Measurements from ENCODE around the gene KCNA4. TPM values are rescaled to one million over a fixed set of nuclear protein-coding genes. Genes with fewer than 3 reads are reported as not detected.
"Not testable (repeated sequence)": the region's sequence is repeated elsewhere in the genome, so short reads cannot be mapped to it uniquely, and the experiment has no call there.

KCNA4 gene
- total RNA-seq, 1 donor from 2014 or later: not detected

- no peak for DNase-seq
Measured at GRCh38 chr11:29996016-29996415, 20.8 kb downstream of the KCNA4 start.

DNA sequence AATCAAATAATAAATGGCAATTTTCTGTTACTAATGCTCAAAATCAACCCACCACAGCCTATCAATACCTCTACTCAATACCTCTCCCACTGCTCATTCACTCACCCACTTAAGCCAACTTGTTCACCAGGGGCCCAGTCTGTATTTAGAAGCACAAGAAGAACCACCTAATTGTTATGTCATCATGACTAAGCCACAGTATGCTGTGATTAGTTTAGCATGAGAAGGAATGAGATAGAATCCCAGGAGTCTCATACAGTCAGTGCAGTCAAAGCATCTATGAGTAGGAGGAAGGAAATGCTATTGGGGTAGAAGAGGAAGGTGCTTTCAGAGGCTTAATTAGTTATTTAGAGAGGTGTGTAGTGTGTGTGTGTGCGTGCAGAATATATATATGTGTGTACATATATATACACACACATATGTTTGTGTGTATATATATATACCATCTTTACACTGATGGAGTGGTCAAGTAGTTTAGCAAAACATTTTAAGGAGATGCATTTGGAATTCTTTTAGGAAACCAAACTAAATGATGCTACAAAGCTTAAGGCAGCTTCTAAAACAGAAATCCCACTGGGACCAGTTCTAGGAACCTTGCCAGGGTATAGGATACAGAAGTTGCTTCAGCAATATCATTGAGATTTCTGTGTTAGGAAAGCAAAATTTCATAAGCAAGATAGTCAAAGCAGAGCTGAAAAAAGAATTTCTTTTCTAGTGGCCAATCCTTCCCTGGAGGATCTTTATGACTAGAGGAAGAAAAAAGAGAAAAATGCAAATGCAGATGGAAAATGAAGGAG, 27.5 kb downstream of the KCNA4 start:
- peak; percentile 55 for DNase-seq

DNA sequence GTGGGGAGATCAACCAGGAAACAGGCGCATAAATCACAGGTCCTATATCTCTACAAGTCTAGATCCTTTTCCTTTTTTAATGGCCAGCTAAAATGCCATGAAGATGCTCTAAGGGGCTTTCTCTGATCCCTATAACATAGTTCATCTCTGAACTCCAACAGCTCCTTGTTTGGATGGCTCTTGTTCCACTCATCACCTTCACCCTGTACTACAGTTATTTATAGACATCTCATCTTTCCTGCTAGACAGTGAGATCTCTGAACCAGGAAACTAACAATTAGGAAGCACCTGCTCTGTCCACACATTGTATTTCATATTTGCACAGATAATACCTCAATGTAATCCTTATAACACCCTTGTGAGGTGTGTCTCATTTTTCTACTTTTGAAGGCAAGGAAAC, 31.6 kb downstream of the KCNA4 start:
- DNase-seq: peak; percentile 2

DNA sequence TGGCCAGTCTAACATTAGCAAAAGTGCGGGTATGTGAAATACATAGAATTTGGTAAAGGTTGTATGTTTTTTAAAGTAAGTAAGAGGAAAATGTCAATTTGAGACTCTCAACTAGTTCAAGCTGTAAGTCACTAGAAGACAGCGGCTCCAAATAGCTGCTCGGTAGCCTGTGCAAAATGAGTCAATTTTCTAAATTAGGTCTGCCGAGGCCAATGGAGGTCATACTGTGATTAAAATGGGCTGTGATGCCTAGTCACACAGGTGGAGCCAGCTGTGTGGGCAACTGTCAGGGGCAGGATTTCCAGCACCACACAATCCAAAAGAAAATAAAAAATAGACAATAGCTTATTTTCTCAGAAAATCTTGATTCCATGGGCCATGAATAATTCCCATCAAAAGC, 32.3 kb downstream of the KCNA4 start:
- no peak for DNase-seq

DNA sequence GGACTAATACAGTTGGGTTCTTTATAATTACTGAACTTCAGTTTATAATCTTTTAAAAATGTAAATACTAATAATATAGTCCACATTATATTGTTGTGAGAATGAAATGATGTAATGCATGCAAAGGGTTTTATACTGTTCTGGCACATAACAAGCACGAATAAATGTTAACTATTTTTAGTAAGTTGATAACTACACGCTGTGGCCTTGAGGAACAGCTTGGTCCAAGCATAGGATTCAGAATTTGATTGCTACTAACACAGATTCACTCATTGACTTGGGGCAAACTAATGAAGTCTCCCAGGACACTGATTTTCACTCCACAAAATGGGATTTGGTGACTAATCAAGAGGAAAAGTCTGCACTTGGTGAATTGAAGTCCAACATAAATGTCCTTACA, 38.3 kb downstream of the KCNA4 start:
- no peak for DNase-seq

- not testable (repeated sequence) for DNase-seq
Measured at GRCh38 chr11:29975580-29975979, 41.2 kb downstream of the KCNA4 start.

DNA sequence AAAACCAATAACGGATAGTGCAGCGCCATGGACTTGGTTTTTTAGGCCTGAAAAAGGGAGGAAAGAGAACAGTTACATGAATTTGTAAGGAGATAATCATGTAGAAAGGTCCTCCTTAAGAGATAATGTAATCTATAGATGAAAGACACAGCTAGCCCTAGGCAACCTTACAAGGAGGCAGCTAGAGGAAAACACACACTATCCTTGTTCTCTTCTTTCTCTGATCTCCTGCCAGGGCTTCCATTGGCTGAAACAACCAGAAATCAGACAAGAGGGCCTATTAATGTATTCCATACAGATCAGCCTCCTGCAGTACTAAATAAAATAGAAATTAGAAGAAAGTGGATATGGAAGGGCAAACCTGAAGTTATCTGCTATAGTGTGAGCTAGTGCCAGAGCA, 53.0 kb downstream of the KCNA4 start:
- peak; percentile 1 for DNase-seq

DNA sequence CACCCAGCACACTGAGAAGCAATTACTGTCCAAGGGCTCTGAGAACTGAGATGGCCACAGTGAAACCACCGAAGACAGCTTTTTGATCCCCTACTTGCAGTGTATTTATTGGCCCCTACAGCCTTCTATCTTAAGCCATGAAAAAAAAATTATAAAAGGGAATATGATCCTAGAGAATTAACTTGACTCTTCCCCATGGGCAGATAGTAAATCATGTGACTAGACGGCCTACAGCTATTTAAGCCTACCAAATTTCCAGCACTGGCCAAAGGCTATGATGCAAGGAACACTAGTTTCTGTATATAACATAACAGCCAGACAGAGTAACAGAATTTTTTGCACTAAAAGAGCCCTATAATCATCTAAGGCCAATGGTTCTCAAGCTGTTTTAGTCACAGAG, 53.8 kb downstream of the KCNA4 start:
- DNase-seq: no peak

DNA sequence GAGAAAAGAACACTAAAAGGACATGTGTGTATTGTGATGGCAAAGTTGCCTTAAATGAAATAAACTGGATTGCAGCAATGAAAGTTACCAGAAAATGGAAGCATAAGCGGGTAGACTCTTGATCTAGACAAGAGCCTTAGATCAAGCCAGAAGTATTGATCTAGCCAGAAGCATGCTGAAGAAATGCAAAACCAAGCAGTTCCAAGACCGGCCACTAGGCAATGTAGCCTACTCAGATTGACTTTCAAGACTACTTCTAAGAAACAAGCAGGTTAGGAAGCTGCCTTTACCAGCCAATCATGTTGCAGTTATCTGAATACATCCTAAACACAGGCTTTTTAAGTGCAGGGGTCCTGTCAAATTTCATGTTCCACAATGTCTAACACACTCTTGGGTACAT, 54.6 kb downstream of the KCNA4 start:
- DNase-seq: no peak

Other genes starting within 250 kb of the KCNA4 start
- not detected for gene FSHB, start 214.0 kb upstream of the KCNA4 start, total RNA-seq